Spleen (tissue), 11 donors: ENCODE results near the gene SIRPB2. TPM values are rescaled to one million over a fixed set of nuclear protein-coding genes. Genes with fewer than 3 reads are reported as not detected.

ENCODE experiments used
- DNase-seq: peaks from one replicate; pipeline ENCODE4 v3.0.0-alpha.2; 2020
- H3K27ac ChIP-seq, 8 donors: fragments of 200-600 bp; sonication (generic) in 7 of 8; 1 replicate in 4 of 8; 2 replicates in 4 of 8; pipeline versions ENCODE4 v1.5.0 to v1.8.0; 2016 to 2021; ENCODE audit warnings: inconsistent platforms in 4 of 8, mild to moderate bottlenecking in 4 of 8, moderate library complexity in 1 of 8
- H3K27me3 ChIP-seq, 7 donors: fragments of 200-600 bp; sonication (generic) in 6 of 7; replicated peaks in 1 of 7; 1 replicate in 4 of 7; 2 replicates in 3 of 7; pipeline versions ENCODE4 v1.5.0 to v1.8.0; 2016 to 2021; ENCODE audit warnings: inconsistent platforms in 3 of 7, mild to moderate bottlenecking in 1 of 7
- H3K36me3 ChIP-seq, 6 donors: fragments of 200-600 bp; sonication (generic) in 5 of 6; 1 replicate in 4 of 6; 2 replicates in 2 of 6; pipeline versions ENCODE4 v1.5.0 to v1.8.0; 2016 to 2021; ENCODE audit warnings: inconsistent platforms in 2 of 6
- H3K4me1 ChIP-seq, 6 donors: fragments of 200-600 bp; sonication (generic) in 5 of 6; 1 replicate in 3 of 6; 2 replicates in 3 of 6; pipeline versions ENCODE4 v1.5.0 to v1.8.0; 2016 to 2021; ENCODE audit warnings: inconsistent platforms in 3 of 6
- H3K4me3 ChIP-seq, 8 donors: fragments of 200-600 bp; sonication (generic) in 7 of 8; 1 replicate in 4 of 8; 2 replicates in 4 of 8; pipeline versions ENCODE4 v1.5.0 to v1.8.0; 2016 to 2021; ENCODE audit warnings: inconsistent platforms in 4 of 8, mild to moderate bottlenecking in 4 of 8, moderate library complexity in 2 of 8
- H3K9me3 ChIP-seq, 8 donors: fragments of 200-600 bp; sonication (generic) in 7 of 8; 1 replicate in 4 of 8; 2 replicates in 4 of 8; pipeline versions ENCODE4 v1.5.0 to v1.8.0; 2016 to 2021; ENCODE audit warnings: inconsistent platforms in 4 of 8
- POLR2A ChIP-seq, 3 donors: fragments of 450-650 bp; IDR thresholded peaks; one replicate each; pipeline ENCODE4 v1.5.1; 2017; ENCODE audit warnings: antibody characterized with exemption in 3 of 3, mild to moderate bottlenecking in 1 of 3
- POLR2AphosphoS5 ChIP-seq, 3 donors: sonication (generic); formaldehyde crosslinking; IDR thresholded peaks; one replicate each; pipeline ENCODE4 v1.5.1; 2017; ENCODE audit warnings: antibody characterized with exemption in 3 of 3
- WGBS, 5 donors: extraction: QIAGEN DNeasy Blood & Tissue Kit in 3 of 5; methylation state at CpG; one replicate each; pipeline versions ENCODE4 v1.1.5 to v1.1.7; 2013 to 2018; 5-methylcytosine and 5-hydroxymethylcytosine counted together
- intact Hi-C: fragments of 100-400 bp; cut with DNase I; formaldehyde crosslinking; loops from one replicate; pipeline ENCODE4 v1.15.0; 2023; ENCODE audit warnings: low total_unique reads
- polyA plus RNA-seq, 3 donors: library from polyadenylated mRNA; stranded (reverse); fragments of 200-250 nt; gene quantifications; one replicate each; pipeline ENCODE4 v1.2.1, GENCODE V29; 2013
- total RNA-seq, 7 donors: library from RNA; depleted of rRNA in 3 of 7; stranded (reverse); fragments of >200 nt in 3 of 7; fragmentation: NEBNext Ultra II Directional in 4 of 7; extraction: Animal tissue kit (Norgen Biotek cat#: 25700) in 4 of 7; gene quantifications; one replicate each; pipeline versions ENCODE4 v1.1.0 to v1.2.1, GENCODE V29; 2016 to 2021
- TF ChIP-seq, protein P1 (sequence below), 11 experiments: fragments of 200-600 bp in 7 of 11; fragments of 450-650 bp in 4 of 11; sonication (generic) in 4 of 11; IDR thresholded peaks in 8 of 11; conservative IDR thresholded peaks in 3 of 11; 1 replicate in 7 of 11; 2 replicates in 4 of 11; pipeline versions ENCODE4 v1.4.0 to v1.8.0; 2016 to 2021; ENCODE audit warnings: antibody characterized with exemption in 11 of 11, inconsistent platforms in 4 of 11, mild to moderate bottlenecking in 1 of 11
- donor health status: healthy with polysubstance abuse.
- donor health status: DM: no; HTN: no; CAD: no; lungs with moderate emphysema.
- donor health status: DM: no; HTN: no; CAD: no.
- donor health status: Bipolar disorder and iron deficiency.
- donor health status: healthy.
- donor health status: DM: no; HTN: no; CAD: no.
- donor health status: DM: yes; HTN: yes; CAD: no.

The SIRPB2 gene
- total and polyA plus RNA-seq, 10 donors, result 2.1 to 92.2 (median 31.4) TPM

DNA sequence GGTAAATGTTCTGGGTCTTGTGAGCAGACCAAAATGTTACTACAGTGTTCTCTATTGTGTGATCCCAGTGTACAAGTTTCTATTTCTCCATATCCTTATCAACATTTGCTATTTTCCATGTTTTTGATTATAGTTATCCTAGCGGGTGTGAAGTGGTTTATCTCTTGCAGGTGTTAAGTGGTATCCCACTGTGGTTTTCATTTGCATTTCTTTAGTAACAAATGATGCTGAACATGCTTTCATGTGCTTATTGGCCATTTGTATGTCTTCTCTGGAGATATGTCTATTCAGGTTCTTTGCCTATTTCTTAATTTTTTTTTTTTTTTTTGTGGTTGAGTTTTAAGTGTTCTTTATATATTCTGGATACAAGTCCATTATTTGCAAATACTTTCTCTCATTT is 60.1 kb downstream of the SIRPB2 start:
- Histone ChIP-seq H3K4me1 (peaks cover 12 to 26% (median 19%) of the 10 kb centered on the region in 6 donors), H3K36me3 (no peaks in the 10 kb centered on the region), H3K9me3 (no peaks in the 10 kb centered on the region), H3K27ac (no peak overlapping the region), H3K4me3 (no peak overlapping the region), H3K27me3 (peaks cover 0 to 10% (median 0%) of the 10 kb centered on the region in 7 donors)
- TF ChIP-seq POLR2A (IDR thresholded peaks at IDR 0.05) (no peak), POLR2AphosphoS5 (IDR thresholded peaks at IDR 0.05) (no peak)
- TF ChIP-seq, protein P1, sequence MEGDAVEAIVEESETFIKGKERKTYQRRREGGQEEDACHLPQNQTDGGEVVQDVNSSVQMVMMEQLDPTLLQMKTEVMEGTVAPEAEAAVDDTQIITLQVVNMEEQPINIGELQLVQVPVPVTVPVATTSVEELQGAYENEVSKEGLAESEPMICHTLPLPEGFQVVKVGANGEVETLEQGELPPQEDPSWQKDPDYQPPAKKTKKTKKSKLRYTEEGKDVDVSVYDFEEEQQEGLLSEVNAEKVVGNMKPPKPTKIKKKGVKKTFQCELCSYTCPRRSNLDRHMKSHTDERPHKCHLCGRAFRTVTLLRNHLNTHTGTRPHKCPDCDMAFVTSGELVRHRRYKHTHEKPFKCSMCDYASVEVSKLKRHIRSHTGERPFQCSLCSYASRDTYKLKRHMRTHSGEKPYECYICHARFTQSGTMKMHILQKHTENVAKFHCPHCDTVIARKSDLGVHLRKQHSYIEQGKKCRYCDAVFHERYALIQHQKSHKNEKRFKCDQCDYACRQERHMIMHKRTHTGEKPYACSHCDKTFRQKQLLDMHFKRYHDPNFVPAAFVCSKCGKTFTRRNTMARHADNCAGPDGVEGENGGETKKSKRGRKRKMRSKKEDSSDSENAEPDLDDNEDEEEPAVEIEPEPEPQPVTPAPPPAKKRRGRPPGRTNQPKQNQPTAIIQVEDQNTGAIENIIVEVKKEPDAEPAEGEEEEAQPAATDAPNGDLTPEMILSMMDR (IDR thresholded peaks at IDR 0.05 in 8 of 11, conservative IDR thresholded peaks at IDR 0.05 in 3 of 11), result no peak
- intact Hi-C loops, result no loop called here
- DNase-seq, result no peak
- WGBS, 5 donors, result 29 to 58% (median 43%) methylated on average over 1 of the region's 1 CpG

DNA sequence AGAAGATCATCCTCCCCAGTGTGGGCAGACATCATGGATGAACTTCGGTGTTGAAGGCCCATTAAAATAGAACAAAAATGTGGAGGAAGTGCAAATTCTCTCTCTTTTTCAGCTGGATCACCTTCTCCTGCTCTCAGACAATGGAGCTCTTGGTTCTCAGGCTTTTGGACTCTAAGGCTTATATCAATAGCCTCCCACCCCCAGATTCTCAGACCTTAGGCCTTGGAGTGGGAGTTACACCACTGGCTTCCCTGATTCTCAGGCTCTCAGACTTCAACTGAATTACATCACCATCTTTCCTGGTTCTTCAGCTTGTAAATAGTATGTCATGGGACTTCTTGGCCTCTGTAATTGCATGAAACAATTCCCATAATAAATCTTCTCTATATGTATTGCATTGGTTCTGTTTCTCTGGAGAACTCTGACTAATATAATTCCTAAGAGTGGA is 61.2 kb downstream of the SIRPB2 start:
- Histone ChIP-seq H3K27ac (no peak overlapping the region), H3K9me3 (no peaks in the 10 kb centered on the region), H3K4me1 (peaks cover 8 to 15% (median 12%) of the 10 kb centered on the region in 6 donors), H3K36me3 (no peaks in the 10 kb centered on the region), H3K4me3 (no peak overlapping the region), H3K27me3 (peaks cover 0 to 10% (median 0%) of the 10 kb centered on the region in 7 donors)
- no peak for DNase-seq
- intact Hi-C loops, result no loop called here
- TF ChIP-seq POLR2A (IDR thresholded peaks at IDR 0.05) (no peak), POLR2AphosphoS5 (IDR thresholded peaks at IDR 0.05) (no peak)
- TF ChIP-seq, protein P1 (IDR thresholded peaks at IDR 0.05 in 8 of 11, conservative IDR thresholded peaks at IDR 0.05 in 3 of 11), result no peak
- WGBS, 5 donors, result 84 to 94% (median 90%) methylated on average over 1 of the region's 1 CpG

DNA sequence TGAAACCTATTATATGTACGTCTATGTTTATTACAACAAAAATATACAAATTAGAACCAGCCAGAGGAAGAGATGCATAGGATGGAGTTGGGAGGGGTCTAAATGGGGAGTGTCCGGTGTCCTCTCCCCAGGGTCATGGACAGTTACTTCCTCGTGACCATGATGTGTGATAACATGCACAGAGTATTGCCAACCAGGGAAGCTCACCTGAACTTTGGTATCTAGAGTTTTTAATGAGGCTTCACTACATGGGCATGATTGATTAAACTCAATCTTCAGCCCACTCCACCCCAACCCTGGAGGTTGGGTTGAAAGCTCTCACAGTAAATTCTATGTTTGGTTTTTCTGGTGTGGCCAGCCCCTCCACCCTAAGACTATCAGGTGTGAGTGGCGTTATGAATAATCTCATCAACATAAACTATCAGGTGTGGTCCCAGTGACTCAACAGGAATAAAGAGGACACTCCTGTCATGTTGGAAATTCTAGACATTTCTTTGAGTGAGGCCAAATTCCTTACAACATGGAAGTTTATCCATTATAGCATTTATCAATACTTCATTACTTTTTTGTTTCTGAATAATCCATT is 62.0 kb downstream of the SIRPB2 start:
- no peaks in the 10 kb centered on the region for H3K9me3 ChIP-seq
- no peak for DNase-seq
- TF ChIP-seq, protein P1 (IDR thresholded peaks at IDR 0.05 in 8 of 11, conservative IDR thresholded peaks at IDR 0.05 in 3 of 11), result no peak
- TF ChIP-seq POLR2AphosphoS5 (IDR thresholded peaks at IDR 0.05) (no peak), POLR2A (IDR thresholded peaks at IDR 0.05) (no peak)
- 64 to 87% (median 79%) methylated on average over 4 of the region's 4 CpGs for WGBS, 5 donors
- intact Hi-C loops, result no loop called here
- peaks cover 0 to 10% (median 0%) of the 10 kb centered on the region in 7 donors for H3K27me3 ChIP-seq
- no peak overlapping the region for H3K27ac ChIP-seq
- H3K4me3 ChIP-seq, result no peak overlapping the region
- no peaks in the 10 kb centered on the region for H3K36me3 ChIP-seq
- H3K4me1 ChIP-seq, result peaks cover under 1 to 7% (median 5%) of the 10 kb centered on the region in 6 donors

DNA sequence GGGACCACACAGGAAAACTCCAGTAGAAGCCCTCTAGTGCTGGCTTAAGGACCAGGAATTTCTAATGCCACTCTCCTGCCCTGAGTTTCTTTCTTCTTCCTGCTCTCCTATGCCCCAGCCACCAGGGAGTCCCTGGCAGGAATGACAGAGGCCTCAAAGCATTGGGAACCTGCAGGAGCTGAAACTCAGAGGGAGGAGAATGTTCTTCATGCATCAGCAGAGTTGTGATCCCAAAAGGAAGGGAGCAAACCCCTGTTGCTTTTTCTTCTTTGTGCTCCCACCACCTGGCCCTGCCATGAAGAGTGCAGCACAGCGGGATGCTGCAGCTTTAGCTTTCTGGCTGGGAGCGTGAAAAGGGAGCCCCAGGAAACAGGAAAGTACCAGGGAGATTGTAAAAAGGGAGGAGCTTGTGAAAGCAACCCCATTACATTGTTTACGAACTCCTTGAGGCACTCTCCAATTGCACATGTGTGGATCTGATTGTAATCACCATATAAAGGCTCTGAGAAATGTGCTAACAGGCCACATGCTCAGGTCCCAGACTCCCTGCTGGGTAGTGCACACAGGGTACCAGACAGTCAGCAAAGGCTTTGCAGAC is 63.7 kb downstream of the SIRPB2 start:
- no peak overlapping the region for H3K4me3 ChIP-seq
- intact Hi-C loops, result no loop called here

More for the DNA sequence above, 63.7 kb downstream of the SIRPB2 start:
- 38 to 80% (median 73%) methylated on average over 3 of the region's 3 CpGs for WGBS, 5 donors
- TF ChIP-seq POLR2A (IDR thresholded peaks at IDR 0.05), result no peak
- DNase-seq, result no peak
- H3K36me3 ChIP-seq, result no peaks in the 10 kb centered on the region
- peaks cover 0 to 6% (median 0%) of the 10 kb centered on the region in 6 donors for H3K4me1 ChIP-seq
- H3K27ac ChIP-seq, result no peak overlapping the region
- H3K27me3 ChIP-seq, result peaks cover 0 to 6% (median 0%) of the 10 kb centered on the region in 7 donors
- no peaks in the 10 kb centered on the region for H3K9me3 ChIP-seq
